Measurements from ENCODE around the gene WDR20. TPM values are rescaled to one million over a fixed set of nuclear protein-coding genes. Genes with fewer than 3 reads are reported as not detected.

Gene WDR20
- total and polyA plus RNA-seq, 2 of the 4 experiments (the other 2 are of a cell fraction) = 20.3 to 27.4 TPM

DNA sequence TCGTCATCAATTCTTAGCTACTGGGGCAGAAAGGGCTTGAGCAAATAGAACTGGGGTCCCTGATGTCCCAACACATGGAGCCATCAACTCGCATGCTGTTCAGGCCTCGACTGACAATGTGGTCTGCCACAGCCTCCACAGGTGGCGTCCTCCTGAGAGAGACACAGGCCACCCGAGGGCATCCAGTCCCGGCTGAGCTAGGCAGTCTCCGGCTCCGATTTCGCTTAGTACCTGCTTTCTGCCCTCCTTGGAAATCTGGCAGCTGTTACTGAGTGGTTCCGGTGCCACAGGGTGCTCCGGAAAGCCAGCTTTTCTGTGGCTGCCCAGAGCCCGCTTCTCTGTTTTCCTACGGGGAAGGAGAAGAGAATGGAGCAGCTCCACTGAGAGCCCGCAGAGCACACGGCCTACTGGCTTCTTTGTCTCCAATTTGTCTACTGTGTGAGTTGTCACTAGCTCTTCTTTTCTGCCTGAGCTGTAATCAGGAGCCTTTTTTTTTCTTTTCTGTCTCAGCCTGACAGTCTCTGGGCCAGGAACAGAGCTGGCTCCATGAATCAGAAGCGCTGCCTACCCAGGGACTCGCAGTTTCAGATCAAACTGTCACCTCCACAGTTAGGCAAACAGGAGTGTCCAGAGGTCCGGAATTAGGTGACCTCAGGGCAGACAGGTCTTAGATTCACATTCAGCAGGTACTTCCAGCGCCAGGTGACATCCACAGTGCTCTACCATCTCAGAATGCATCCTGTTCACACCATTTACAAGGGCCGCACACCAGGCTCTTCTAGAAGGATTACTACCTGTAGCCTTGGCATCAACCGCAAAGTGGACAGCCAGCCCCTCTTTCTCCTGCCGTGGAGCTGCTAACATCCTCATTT lies 92.0 kb downstream of the WDR20 start:
- Histone ChIP-seq H3K9ac (ENCODE audit: low read depth, low read length) (no peak overlapping the region), H3K18ac (ENCODE audit: low read depth, low read length) (no peak overlapping the region), H3K9me1 (ENCODE audit: insufficient read depth, low read length) (0 out of 2 replicates have a peak, but pooled peaks cover 5% of the 10 kb centered on the region), H2BK5ac (ENCODE audit: low read depth, low read length, poor library complexity, severe bottlenecking) (no peak overlapping the region), H2AK5ac (ENCODE audit: low read depth, low read length) (no peak overlapping the region), H2AK9ac (replicated peaks; ENCODE audit: low read depth, low read length, poor library complexity) (no peak overlapping the region), H4K91ac (ENCODE audit: insufficient read depth, low read depth, low read length) (no peak overlapping the region), H3K27me3 (ENCODE audit: control insufficient read depth, insufficient read depth, low read length) (no peaks in the 10 kb centered on the region), H4K5ac (ENCODE audit: low read depth, low read length) (no peak overlapping the region), H4K8ac (ENCODE audit: low read depth in 2 of 2, low read length in 2 of 2) (no peak overlapping the region), H3K23ac (ENCODE audit: low read depth, low read length) (no peak overlapping the region), H2BK20ac (ENCODE audit: low read depth, low read length) (no peak overlapping the region), H3K4me3 (ENCODE audit: insufficient read depth, low read depth, low read length) (no peak overlapping the region), H3K4ac (ENCODE audit: low read depth, low read length) (no peak overlapping the region), H3K36me3 (ENCODE audit: control insufficient read depth, insufficient read depth, low read length) (peaks cover 3% of the 10 kb centered on the region; the same call in 1 of the 2 replicates), H3K14ac (replicated peaks; ENCODE audit: low read depth, low read length) (no peak overlapping the region), H2BK15ac (ENCODE audit: low read depth, low read length) (no peak overlapping the region), H4K20me1 (ENCODE audit: insufficient read depth, low read length) (no peaks in the 10 kb centered on the region), H3K79me1 (ENCODE audit: low read depth in 1 of 2, low read length in 2 of 2) (peaks cover 0 to 3% of the 10 kb centered on the region in 2 experiments; a peak in 1 of 4 replicates), H2AFZ (replicated peaks; ENCODE audit: low read length, poor library complexity) (no peak overlapping the region), H2BK120ac (ENCODE audit: low read depth, low read length) (no peak overlapping the region), H3K4me1 (ENCODE audit: control insufficient read depth, insufficient read depth, low read length) (peaks cover 4% of the 10 kb centered on the region; the same call in 1 of the 2 replicates), H3K4me2 (ENCODE audit: low read depth, low read length) (no peak overlapping the region), H3K27ac (ENCODE audit: insufficient read depth, low read length) (no peak overlapping the region), H3K9me3 (ENCODE audit: control insufficient read depth, insufficient read depth, low read length) (no peaks in the 10 kb centered on the region), H3K56ac (ENCODE audit: extremely low read depth, insufficient read depth, low read length) (no peak overlapping the region)
- in situ Hi-C loops (cut with MboI; ENCODE audit: low sequenced_read_pairs) (no loop called here), intact Hi-C loops (cut with micrococcal nuclease) (no loop called here), dilution Hi-C loops (cut with HindIII; ENCODE audit: low sequenced_read_pairs, unreplicated experiment) (no loop called here)
- POLR2A ChIA-PET (ENCODE audit: unreplicated experiment) = no interaction called here
- TF ChIP-seq POLR2A (IDR thresholded peaks at IDR 0.05; ENCODE audit: low read depth, low read length) (no peak), BHLHE40 (IDR thresholded peaks at IDR 0.05; ENCODE audit: low read depth, low read length) (no peak), CEBPB (IDR thresholded peaks at IDR 0.05; ENCODE audit: low read depth, low read length) (no peak), MAFK (IDR thresholded peaks at IDR 0.05; ENCODE audit: low read depth, low read length) (no peak), CTCF (conservative IDR thresholded peaks at IDR 0.05; ENCODE audit: low read depth, low read length) (no peak), NFE2L2 (IDR thresholded peaks at IDR 0.05; ENCODE audit: low read depth, low read length) (no peak), CHD1 (IDR thresholded peaks at IDR 0.05; ENCODE audit: low read depth, low read length) (no peak), MXI1 (IDR thresholded peaks at IDR 0.05; ENCODE audit: borderline replicate concordance, low read depth, low read length) (no peak), RFX5 (IDR thresholded peaks at IDR 0.05; ENCODE audit: low read depth, low read length) (no peak), MAZ (IDR thresholded peaks at IDR 0.05; ENCODE audit: borderline replicate concordance, low read depth, low read length) (no peak)
- TF ChIP-seq, protein P1, sequence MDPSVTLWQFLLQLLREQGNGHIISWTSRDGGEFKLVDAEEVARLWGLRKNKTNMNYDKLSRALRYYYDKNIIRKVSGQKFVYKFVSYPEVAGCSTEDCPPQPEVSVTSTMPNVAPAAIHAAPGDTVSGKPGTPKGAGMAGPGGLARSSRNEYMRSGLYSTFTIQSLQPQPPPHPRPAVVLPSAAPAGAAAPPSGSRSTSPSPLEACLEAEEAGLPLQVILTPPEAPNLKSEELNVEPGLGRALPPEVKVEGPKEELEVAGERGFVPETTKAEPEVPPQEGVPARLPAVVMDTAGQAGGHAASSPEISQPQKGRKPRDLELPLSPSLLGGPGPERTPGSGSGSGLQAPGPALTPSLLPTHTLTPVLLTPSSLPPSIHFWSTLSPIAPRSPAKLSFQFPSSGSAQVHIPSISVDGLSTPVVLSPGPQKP (IDR thresholded peaks at IDR 0.05; ENCODE audit: borderline replicate concordance, low read depth, low read length) = no peak
- DNase-seq (no peak), ATAC-seq (ENCODE audit: low read depth) (no peak)
- no TSS peak for BruUV-seq (replicated peaks)
- 86% methylated on average over 15 of the region's 22 CpGs; no CpG with 5 or more reads in 1 of the 2 experiments for WGBS, 2 experiments (ENCODE audit: extremely low coverage in 2 of 2, insufficient read length in 1 of 2)
- CTCF ChIA-PET = no interaction called here
